ENCODE measurements around the gene MBTPS1. TPM values are rescaled to one million over a fixed set of nuclear protein-coding genes. Genes with fewer than 3 reads are reported as not detected.

MBTPS1 gene
- polyA plus RNA-seq, 3 donors: 106 to 107 (median 106) TPM

DNA sequence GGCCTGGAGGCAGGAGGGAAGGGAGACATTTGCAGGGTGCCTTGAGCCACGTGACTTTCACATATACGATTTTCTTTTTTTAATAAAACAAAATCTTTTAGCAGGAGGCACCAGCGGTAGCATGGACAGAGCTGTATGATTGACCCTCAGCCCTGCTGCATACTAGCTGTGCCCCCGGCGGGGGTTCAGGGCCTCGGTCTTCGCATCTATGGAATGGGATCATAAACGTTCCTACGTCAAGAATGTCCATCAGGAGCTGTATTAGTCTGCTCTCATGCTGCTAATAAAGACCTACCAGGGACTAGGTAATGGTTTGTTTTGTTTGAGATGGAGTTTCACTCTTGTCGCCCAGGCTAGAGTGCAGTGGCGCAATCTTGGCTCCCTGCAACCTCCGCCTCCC lies 101.3 kb downstream of the MBTPS1 start:
- DNase-seq (ENCODE audit: low read depth in 3 of 3, low spot score in 2 of 3): no peak

DNA sequence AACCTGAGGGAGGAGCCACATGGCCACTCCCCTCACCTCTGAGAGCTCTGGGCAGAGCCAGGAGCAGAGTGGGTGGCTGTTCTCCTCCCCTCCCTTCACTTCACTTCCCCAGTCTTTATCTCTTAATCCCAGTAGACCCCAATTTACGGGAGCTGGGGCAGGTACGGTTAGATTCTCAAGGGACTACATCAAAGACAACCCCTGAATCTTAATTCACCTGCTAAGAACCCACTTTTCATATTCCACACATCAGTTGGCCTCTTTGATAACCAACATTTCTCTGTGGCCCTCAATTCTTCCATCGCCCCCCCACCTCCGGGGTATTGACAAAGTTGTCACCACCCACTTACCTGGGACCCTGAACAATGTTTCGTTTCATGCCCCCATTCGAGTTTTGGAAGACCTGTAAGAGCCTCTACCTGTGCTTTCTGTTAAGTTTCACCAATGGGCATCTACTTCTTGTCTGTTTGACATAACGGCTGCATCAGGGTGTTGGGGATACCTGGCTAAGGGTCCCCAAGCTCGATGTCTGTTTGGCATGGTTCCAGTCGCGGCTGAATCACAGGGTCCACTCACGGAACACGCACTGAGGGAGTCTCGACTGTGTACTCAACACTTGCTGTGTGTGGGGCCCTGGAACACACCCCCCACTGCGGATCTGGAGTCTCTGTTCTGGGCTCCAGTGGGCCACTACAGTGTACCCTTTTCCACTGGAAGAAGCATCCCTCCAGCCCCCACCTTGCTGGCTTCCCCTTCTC lies 102.0 kb downstream of the MBTPS1 start:
- DNase-seq (ENCODE audit: low read depth in 3 of 3, low spot score in 2 of 3): no peak

DNA sequence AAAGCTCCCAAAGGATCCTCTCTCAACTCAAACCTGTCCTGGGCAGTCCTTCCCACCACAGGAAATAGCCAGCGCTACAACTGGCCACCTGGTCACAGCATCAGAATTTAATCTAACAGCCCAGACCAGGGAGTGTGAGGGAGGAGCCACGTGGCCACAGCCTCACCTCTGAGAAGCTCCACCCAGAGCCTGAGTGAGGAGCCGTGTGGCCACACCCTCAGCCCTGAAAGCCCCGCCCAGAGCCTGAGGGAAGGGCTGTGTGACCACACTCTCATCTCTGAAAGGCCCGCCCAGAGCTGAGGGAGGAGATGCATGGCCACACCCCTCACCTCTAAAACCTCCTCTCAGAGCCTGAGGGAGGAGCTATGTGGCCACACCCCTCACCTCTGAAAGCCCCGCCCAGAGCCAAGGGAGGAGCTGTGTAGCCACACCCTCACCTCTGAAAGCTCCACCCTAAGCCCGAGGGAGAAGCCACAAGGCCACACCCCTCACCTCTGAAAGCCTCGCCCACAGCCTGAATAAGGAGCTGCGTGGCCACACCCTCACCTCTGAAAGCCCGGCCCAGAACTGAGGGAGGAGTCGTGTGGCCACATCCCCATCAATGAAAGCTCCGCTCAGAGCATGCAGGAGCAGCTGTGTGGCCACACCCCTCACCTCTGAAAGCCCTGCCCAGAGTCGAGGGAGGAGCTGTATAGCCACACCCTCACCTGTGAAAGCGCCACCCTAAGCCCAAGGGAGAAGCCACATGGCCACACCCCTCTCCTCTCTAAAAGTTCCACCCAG lies 102.8 kb downstream of the MBTPS1 start:
- no peak for DNase-seq (ENCODE audit: low read depth in 3 of 3, low spot score in 2 of 3)

DNA sequence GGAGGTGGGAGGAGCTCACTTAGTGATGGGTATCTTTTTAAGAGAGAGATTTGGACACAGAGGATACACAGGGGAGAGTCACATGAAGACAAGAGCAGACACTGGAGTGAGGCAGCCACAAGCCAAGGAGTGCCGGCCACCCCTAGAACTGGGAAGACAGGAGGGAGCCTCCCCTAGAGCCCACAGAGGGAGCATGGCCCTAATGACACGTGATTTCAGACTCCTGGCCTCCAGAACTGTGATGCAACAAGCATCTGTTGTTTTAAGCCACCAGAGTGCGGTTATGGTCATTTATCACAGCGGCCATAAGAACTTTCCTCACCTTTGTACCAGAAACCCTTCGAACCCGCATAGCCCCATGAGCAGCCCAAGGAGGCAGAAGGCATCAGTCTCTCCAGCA lies 107.5 kb downstream of the MBTPS1 start:
- no peak for DNase-seq (ENCODE audit: low read depth in 3 of 3, low spot score in 2 of 3)

DNA sequence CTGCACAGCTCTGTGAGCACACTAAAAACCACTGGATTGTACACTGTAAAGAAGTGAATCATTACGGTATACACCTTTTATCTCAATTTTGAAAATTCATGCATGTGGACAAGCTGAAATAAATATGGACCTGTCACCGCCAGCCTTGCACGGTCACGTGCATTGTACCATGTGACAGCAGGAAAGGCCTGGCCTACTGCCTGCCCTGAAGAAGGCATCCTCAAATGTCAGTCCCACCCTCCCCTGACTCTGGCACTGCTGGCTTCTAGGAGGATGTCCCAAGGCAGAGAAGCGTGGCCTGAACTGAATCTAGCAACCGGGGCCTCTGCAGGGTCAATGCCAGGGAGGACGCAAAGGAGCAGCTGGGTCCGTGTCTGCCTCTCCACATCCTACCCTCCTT lies 108.8 kb downstream of the MBTPS1 start:
- no peak for DNase-seq (ENCODE audit: low read depth in 3 of 3, low spot score in 2 of 3)

DNA sequence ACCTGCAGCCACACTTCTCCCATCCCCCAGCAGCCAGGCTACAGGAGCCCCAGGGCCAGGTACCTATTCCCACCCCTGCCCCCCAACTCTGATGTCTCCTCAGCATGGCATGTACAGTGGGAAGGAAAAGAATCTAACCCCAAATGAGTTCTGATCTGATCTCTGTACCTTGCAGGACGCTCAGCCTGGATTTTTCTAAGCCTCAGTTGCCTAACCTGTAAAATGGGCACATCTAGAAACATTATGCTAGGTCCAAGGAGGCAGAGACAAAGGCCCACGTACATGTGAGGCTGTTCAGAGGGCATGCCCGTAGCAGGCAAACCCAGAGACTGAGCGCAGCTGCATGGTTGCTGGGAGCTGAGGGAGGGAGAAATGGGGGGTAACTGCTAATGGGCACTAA lies 109.2 kb downstream of the MBTPS1 start:
- no peak for DNase-seq (ENCODE audit: low read depth in 3 of 3, low spot score in 2 of 3)

DNA sequence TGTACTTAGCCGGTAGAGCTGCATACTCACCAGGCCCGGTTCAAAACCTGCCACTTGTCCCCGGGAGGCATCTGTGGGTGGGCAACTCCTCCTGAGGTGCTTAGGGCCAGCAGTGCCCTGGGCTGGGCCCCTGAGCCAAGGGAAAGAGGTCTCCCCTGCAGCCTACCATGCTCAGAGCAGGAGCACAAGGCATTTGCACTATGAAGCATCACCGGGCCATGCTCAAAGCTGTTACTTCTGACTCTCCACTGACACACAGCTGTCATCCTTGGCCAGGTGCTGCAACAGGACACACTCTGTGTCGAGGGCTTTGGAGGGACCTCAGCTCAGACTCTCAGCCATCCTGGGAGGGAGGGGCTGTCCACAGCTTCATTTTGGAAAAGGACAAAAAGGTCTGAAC lies 111.4 kb downstream of the MBTPS1 start:
- DNase-seq (ENCODE audit: low read depth in 3 of 3, low spot score in 2 of 3): no peak

DNA sequence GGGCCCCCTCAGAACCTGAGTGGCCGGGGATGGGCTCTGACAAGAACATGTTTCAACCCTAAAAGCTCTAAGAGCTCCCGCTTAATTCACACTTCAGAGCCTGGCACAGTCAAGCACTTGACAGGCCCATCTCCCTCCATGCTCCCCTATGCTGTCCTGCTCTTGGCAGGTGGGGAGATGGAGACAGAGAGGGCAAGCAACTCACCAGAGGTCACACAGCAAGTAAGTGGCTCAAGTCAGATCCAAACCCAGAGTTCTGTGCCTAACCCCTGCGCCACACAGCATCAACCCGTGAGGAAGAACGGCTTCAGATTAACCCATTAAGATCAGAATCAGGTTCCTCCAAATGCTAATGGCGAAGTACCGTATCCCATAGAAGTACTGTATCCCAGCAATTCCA lies 112.3 kb downstream of the MBTPS1 start:
- DNase-seq (ENCODE audit: low read depth in 3 of 3, low spot score in 2 of 3): no peak

Other genes starting within 250 kb of the MBTPS1 start
- gene MLYCD, start 217.8 kb downstream of the MBTPS1 start, polyA plus RNA-seq (ENCODE audit: insufficient read length in 3 of 3): 1 to 10 TPM; 3.8 to 4.6 (median 3.9) TPM
- gene OSGIN1, start 163.7 kb downstream of the MBTPS1 start, polyA plus RNA-seq (ENCODE audit: insufficient read length in 3 of 3): under 1 TPM; 0.33 to 0.48 (median 0.47) TPM
- gene NECAB2, start 148.7 kb downstream of the MBTPS1 start, polyA plus RNA-seq (ENCODE audit: insufficient read length in 3 of 3): 1 to 10 TPM; 1.5 to 3.5 (median 1.6) TPM
- under 1 TPM in 1 of 3 donors, not detected in 2; 0.17 TPM for gene SLC38A8, start 74.1 kb downstream of the MBTPS1 start, polyA plus RNA-seq (ENCODE audit: insufficient read length in 3 of 3)
- 10 to 100 TPM; 43.9 to 59.1 (median 48.5) TPM for gene HSDL1, start 28.2 kb upstream of the MBTPS1 start, polyA plus RNA-seq (ENCODE audit: insufficient read length in 3 of 3)
- 1 to 10 TPM; 2.6 to 3.1 (median 2.9) TPM for gene DNAAF1, start 28.4 kb upstream of the MBTPS1 start, polyA plus RNA-seq (ENCODE audit: insufficient read length in 3 of 3)
- 10 to 100 TPM; 21.5 to 31.1 (median 26.9) TPM for gene TAF1C, start 70.1 kb upstream of the MBTPS1 start, polyA plus RNA-seq (ENCODE audit: insufficient read length in 3 of 3)
- under 1 TPM in 1 of 3 donors, not detected in 2; 0.44 TPM for gene ADAD2, start 74.2 kb upstream of the MBTPS1 start, polyA plus RNA-seq (ENCODE audit: insufficient read length in 3 of 3)
- under 1 TPM in 1 of 3 donors, not detected in 2; 0.07 TPM for gene KCNG4, start 123.1 kb upstream of the MBTPS1 start, polyA plus RNA-seq (ENCODE audit: insufficient read length in 3 of 3)
- gene WFDC1, start 177.9 kb upstream of the MBTPS1 start, polyA plus RNA-seq (ENCODE audit: insufficient read length in 3 of 3): 1 to 10 TPM; 2.7 to 3.5 (median 3.1) TPM